SH-SY5Y (cell line): Measurements from ENCODE around the gene SKOR1.

Source experiments
- GATA2 ChIP-seq: IDR thresholded peaks from 2 replicates; pipeline ENCODE4 v1.6.1; 2011; ENCODE audit warnings: mild to moderate bottlenecking, low read depth, low read length
- GATA3 ChIP-seq: IDR thresholded peaks from 2 replicates; pipeline ENCODE4 v1.6.1; 2011; ENCODE audit warnings: low read depth, mild to moderate bottlenecking, low read length, moderate library complexity

- TF ChIP-seq GATA2 (no peak), GATA3 (no peak)
Measured at GRCh38 chr15:67859331-67859946, 34.1 kb downstream of the SKOR1 start.
